ENCODE results near the gene TRMT11.

TRMT11 gene

DNA sequence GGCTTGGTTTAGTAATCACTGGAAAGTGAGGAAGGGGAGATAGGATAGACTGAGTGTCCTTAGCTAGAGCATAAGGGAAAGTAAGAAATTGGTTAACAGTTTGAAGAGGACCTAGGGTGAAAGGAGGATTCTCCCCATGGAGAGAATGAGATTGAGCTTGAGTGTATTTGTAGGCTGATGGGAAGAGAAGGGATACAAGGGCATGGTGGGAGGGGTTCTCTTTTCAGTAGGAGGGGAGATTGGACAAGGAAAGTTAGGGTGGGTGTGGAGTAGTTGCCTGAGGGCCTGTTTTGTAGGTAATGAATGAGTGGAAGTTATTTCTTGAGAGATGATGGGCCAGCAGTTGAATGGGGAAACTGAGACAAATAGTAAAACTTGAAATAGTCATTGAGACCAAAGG is 1.9 kb downstream of the TRMT11 start:
- Histone ChIP-seq H3K9me2 (replicated peaks; ENCODE audit: insufficient read depth, low read length) (no peaks in the 10 kb centered on the region), H3K36me3 (ENCODE audit: low read length) (no peaks in the 10 kb centered on the region), H3K4me3 (ENCODE audit: insufficient read depth, low read length, poor library complexity, severe bottlenecking) (peak overlapping the region; percentile 8), H3K9me3 (ENCODE audit: insufficient read depth, low read length) (no peaks in the 10 kb centered on the region), H3K27me3 (ENCODE audit: low read length) (no peaks in the 10 kb centered on the region), H3K4me2 (ENCODE audit: low read depth, low read length, poor library complexity, severe bottlenecking) (peak overlapping the region; percentile 81), H3K27ac (ENCODE audit: low read depth, low read length) (no peak overlapping the region), H4K20me1 (ENCODE audit: low read depth, low read length) (no peaks in the 10 kb centered on the region), H3K9ac (ENCODE audit: low read length) (no peak overlapping the region), H2AFZ (ENCODE audit: low read depth, low read length, severe bottlenecking) (no peak overlapping the region), H3F3A (ENCODE audit: insufficient read depth) (peaks cover 32% of the 10 kb centered on the region), H3K79me2 (ENCODE audit: insufficient read depth, low read length) (peaks cover 78% of the 10 kb centered on the region)
- TF ChIP-seq EZH2phosphoT487 (conservative IDR thresholded peaks at IDR 0.05; ENCODE audit: low read length) = no peak
- TF ChIP-seq, protein P1, sequence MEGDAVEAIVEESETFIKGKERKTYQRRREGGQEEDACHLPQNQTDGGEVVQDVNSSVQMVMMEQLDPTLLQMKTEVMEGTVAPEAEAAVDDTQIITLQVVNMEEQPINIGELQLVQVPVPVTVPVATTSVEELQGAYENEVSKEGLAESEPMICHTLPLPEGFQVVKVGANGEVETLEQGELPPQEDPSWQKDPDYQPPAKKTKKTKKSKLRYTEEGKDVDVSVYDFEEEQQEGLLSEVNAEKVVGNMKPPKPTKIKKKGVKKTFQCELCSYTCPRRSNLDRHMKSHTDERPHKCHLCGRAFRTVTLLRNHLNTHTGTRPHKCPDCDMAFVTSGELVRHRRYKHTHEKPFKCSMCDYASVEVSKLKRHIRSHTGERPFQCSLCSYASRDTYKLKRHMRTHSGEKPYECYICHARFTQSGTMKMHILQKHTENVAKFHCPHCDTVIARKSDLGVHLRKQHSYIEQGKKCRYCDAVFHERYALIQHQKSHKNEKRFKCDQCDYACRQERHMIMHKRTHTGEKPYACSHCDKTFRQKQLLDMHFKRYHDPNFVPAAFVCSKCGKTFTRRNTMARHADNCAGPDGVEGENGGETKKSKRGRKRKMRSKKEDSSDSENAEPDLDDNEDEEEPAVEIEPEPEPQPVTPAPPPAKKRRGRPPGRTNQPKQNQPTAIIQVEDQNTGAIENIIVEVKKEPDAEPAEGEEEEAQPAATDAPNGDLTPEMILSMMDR (IDR thresholded peaks at IDR 0.05; ENCODE audit: insufficient read depth, low read length, poor library complexity, severe bottlenecking) = no peak

DNA sequence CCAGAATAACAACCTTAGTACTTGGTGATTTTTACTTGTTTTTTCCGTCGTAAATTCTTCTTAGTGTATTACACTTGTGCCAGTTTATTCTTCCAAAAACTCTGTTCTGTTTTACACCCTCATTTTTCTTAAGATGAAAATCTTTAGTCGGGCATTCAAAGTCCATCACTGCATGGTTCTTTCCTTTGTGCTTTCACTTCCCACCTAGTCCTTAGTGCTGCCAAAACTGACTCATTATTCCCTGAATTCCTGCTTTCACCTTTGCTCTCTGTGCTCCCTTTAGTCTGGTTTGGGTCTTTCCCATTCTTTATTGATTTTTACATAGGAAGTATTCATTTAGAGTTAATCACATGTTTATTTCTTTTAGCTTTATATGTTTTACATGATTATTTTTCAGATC is 3.3 kb downstream of the TRMT11 start:
- Histone ChIP-seq H3K27ac (ENCODE audit: low read depth, low read length) (no peak overlapping the region), H3F3A (ENCODE audit: insufficient read depth) (peaks cover 37% of the 10 kb centered on the region), H3K4me2 (ENCODE audit: low read depth, low read length, poor library complexity, severe bottlenecking) (peak overlapping the region; percentile 27), H3K9ac (ENCODE audit: low read length) (no peak overlapping the region), H3K27me3 (ENCODE audit: low read length) (no peaks in the 10 kb centered on the region), H4K20me1 (ENCODE audit: low read depth, low read length) (no peaks in the 10 kb centered on the region), H3K9me3 (ENCODE audit: insufficient read depth, low read length) (no peaks in the 10 kb centered on the region), H3K4me3 (ENCODE audit: insufficient read depth, low read length, poor library complexity, severe bottlenecking) (no peak overlapping the region), H2AFZ (ENCODE audit: low read depth, low read length, severe bottlenecking) (no peak overlapping the region), H3K36me3 (ENCODE audit: low read length) (no peaks in the 10 kb centered on the region), H3K9me2 (replicated peaks; ENCODE audit: insufficient read depth, low read length) (no peaks in the 10 kb centered on the region), H3K79me2 (ENCODE audit: insufficient read depth, low read length) (peaks cover 89% of the 10 kb centered on the region)
- no peak for TF ChIP-seq EZH2phosphoT487 (conservative IDR thresholded peaks at IDR 0.05; ENCODE audit: low read length)
- TF ChIP-seq, protein P1 (IDR thresholded peaks at IDR 0.05; ENCODE audit: insufficient read depth, low read length, poor library complexity, severe bottlenecking) = no peak

DNA sequence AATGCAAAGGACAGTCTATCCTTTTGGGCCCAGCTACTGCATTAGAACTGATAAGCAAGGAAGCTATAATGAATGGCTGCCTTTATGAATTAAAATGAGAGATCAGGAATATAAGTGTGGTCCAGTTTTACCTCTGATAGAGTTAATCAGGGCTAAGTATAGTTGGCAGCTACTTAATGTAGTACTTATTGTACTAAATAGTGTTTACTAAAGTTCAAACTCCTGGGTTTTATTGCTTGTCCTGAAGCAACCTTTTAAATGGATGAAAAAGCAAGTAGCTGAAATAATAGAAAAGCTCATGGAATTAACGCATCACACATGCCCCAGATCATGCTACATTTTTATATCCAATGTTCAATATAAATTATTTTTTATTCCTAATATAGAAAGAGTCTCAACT is 5.3 kb downstream of the TRMT11 start:
- Histone ChIP-seq H3K27ac (ENCODE audit: low read depth, low read length) (no peak overlapping the region), H3K9ac (ENCODE audit: low read length) (no peak overlapping the region), H3K27me3 (ENCODE audit: low read length) (no peaks in the 10 kb centered on the region), H3K4me2 (ENCODE audit: low read depth, low read length, poor library complexity, severe bottlenecking) (peak overlapping the region; percentile 6), H3F3A (ENCODE audit: insufficient read depth) (peaks cover 33% of the 10 kb centered on the region), H4K20me1 (ENCODE audit: low read depth, low read length) (no peaks in the 10 kb centered on the region), H3K4me3 (ENCODE audit: insufficient read depth, low read length, poor library complexity, severe bottlenecking) (no peak overlapping the region), H3K9me3 (ENCODE audit: insufficient read depth, low read length) (no peaks in the 10 kb centered on the region), H2AFZ (ENCODE audit: low read depth, low read length, severe bottlenecking) (no peak overlapping the region), H3K79me2 (ENCODE audit: insufficient read depth, low read length) (peaks cover 85% of the 10 kb centered on the region), H3K36me3 (ENCODE audit: low read length) (peaks cover 3% of the 10 kb centered on the region; the same call in 1 of the 2 replicates), H3K9me2 (replicated peaks; ENCODE audit: insufficient read depth, low read length) (no peaks in the 10 kb centered on the region)
- no peak for TF ChIP-seq EZH2phosphoT487 (conservative IDR thresholded peaks at IDR 0.05; ENCODE audit: low read length)
- TF ChIP-seq, protein P1 (IDR thresholded peaks at IDR 0.05; ENCODE audit: insufficient read depth, low read length, poor library complexity, severe bottlenecking) = no peak

Measured in SU-DHL-6 (cell line).